ENCODE measurements around the gene SMCO4.

DNA sequence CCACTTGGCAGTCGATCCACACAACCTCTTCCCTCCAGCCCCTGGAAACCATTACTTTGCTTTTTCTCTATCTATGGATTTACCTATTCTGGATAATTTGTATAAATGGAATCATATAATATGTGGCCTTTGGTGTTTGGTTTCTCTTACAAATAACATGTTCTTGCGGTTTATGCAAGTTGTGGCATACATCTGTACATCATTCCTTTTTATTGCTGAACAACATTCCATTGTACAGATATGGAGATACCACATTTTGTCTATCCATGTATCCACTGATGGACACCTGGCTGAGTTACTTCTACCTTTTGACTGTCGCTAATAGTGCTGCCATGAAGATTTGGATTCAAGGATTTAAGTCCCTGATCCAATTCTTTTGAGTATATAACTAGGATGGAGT is 25.1 kb downstream of the SMCO4 start:
- TF ChIP-seq, protein P1, sequence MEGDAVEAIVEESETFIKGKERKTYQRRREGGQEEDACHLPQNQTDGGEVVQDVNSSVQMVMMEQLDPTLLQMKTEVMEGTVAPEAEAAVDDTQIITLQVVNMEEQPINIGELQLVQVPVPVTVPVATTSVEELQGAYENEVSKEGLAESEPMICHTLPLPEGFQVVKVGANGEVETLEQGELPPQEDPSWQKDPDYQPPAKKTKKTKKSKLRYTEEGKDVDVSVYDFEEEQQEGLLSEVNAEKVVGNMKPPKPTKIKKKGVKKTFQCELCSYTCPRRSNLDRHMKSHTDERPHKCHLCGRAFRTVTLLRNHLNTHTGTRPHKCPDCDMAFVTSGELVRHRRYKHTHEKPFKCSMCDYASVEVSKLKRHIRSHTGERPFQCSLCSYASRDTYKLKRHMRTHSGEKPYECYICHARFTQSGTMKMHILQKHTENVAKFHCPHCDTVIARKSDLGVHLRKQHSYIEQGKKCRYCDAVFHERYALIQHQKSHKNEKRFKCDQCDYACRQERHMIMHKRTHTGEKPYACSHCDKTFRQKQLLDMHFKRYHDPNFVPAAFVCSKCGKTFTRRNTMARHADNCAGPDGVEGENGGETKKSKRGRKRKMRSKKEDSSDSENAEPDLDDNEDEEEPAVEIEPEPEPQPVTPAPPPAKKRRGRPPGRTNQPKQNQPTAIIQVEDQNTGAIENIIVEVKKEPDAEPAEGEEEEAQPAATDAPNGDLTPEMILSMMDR (IDR thresholded peaks at IDR 0.05), result no peak
- no peak for TF ChIP-seq ZFX (IDR thresholded peaks at IDR 0.05; ENCODE audit: borderline replicate concordance)

Data from 22Rv1 (cell line).